ENCODE results near the gene CIB4. TPM values are rescaled to one million over a fixed set of nuclear protein-coding genes. Genes with fewer than 3 reads are reported as not detected.

The CIB4 gene
- total and polyA plus RNA-seq, 2 of the 4 experiments (the other 2 are of a cell fraction): not detected

DNA sequence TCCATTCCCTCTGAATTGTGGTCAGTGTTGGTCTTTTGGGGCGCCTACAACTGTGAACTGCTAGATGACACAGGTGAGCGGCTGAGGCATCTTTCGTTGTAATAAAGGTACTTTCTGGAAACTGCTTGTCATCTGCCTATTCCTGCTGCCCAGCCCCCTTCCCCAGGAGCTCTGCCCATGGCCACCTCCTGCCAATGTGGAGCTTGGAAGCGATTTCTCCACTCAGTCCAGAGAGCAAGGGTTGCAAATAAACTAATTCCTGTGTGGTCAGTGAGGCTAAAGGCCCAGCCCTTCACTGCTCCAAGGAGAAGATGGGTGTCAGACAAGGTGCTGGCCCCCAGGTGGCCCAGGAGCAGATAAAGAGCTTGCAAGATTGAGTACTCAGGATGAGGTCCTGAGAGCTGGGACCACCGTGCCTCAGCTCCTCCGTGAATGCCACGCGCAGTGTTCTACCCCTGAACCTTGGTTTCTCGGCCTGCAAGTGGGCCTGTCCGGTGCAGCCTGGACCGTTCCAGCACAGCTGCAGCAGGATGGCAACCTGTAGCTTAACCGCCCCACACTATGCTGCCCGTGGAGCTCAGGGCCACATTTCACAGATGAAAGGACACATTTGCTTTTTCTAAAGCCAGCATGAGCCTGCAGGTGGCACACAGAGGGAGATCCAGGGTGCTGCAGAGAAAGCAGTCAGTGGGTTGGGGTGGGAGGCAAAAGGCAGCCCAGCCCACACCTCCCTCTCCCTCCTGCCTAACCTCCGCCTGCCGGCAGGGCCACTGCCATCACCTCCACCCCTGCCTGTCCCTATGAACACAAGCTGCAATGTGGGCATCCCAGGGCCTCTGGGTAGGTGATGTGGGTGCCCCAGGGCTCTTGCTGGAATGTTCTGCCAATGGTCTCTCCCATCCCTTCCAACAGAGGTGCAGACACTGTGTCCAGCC is 84.6 kb downstream of the CIB4 start:
- no peak overlapping the region for H2BK120ac ChIP-seq (ENCODE audit: low read depth, low read length)
- H3K27ac ChIP-seq (ENCODE audit: insufficient read depth, low read length): no peak overlapping the region
- H4K91ac ChIP-seq (ENCODE audit: insufficient read depth, low read depth, low read length): no peak overlapping the region
- H4K8ac ChIP-seq (ENCODE audit: low read depth in 2 of 2, low read length in 2 of 2): no peak overlapping the region
- no peak overlapping the region for H3K18ac ChIP-seq (ENCODE audit: low read depth, low read length)
- no peak overlapping the region for H2AFZ ChIP-seq (replicated peaks; ENCODE audit: low read length, poor library complexity)
- DNase-seq (no peak), ATAC-seq (ENCODE audit: low read depth) (no peak)
- no peaks in the 10 kb centered on the region for H3K4me1 ChIP-seq (ENCODE audit: control insufficient read depth, insufficient read depth, low read length)
- no peak overlapping the region for H3K56ac ChIP-seq (ENCODE audit: extremely low read depth, insufficient read depth, low read length)
- no peaks in the 10 kb centered on the region for H3K79me1 ChIP-seq (ENCODE audit: low read depth in 1 of 2, low read length in 2 of 2)
- no peak overlapping the region for H3K23ac ChIP-seq (ENCODE audit: low read depth, low read length)
- H2BK5ac ChIP-seq (ENCODE audit: low read depth, low read length, poor library complexity, severe bottlenecking): no peak overlapping the region
- H3K27me3 ChIP-seq (ENCODE audit: control insufficient read depth, insufficient read depth, low read length): peaks cover 79% of the 10 kb centered on the region
- no peaks in the 10 kb centered on the region for H3K9me3 ChIP-seq (ENCODE audit: control insufficient read depth, insufficient read depth, low read length)
- no peak overlapping the region for H2AK5ac ChIP-seq (ENCODE audit: low read depth, low read length)
- TF ChIP-seq CHD1 (IDR thresholded peaks at IDR 0.05; ENCODE audit: low read depth, low read length): no peak
- TF ChIP-seq NFE2L2 (IDR thresholded peaks at IDR 0.05; ENCODE audit: low read depth, low read length): no peak
- TF ChIP-seq MXI1 (IDR thresholded peaks at IDR 0.05; ENCODE audit: borderline replicate concordance, low read depth, low read length): no peak
- TF ChIP-seq MAZ (IDR thresholded peaks at IDR 0.05; ENCODE audit: borderline replicate concordance, low read depth, low read length): no peak
- TF ChIP-seq, protein P1, sequence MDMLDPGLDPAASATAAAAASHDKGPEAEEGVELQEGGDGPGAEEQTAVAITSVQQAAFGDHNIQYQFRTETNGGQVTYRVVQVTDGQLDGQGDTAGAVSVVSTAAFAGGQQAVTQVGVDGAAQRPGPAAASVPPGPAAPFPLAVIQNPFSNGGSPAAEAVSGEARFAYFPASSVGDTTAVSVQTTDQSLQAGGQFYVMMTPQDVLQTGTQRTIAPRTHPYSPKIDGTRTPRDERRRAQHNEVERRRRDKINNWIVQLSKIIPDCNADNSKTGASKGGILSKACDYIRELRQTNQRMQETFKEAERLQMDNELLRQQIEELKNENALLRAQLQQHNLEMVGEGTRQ (IDR thresholded peaks at IDR 0.05; ENCODE audit: low read depth, low read length): no peak
- no peak for TF ChIP-seq RFX5 (IDR thresholded peaks at IDR 0.05; ENCODE audit: low read depth, low read length)
- no peak for TF ChIP-seq FOS (IDR thresholded peaks at IDR 0.05; ENCODE audit: low read depth, low read length)
- no peak for TF ChIP-seq SMC3 (IDR thresholded peaks at IDR 0.05; ENCODE audit: low read depth, low read length)
- TF ChIP-seq MAFK (IDR thresholded peaks at IDR 0.05; ENCODE audit: low read depth, low read length): no peak
- TF ChIP-seq POLR2A (IDR thresholded peaks at IDR 0.05; ENCODE audit: low read depth, low read length): no peak
- TF ChIP-seq CEBPB (IDR thresholded peaks at IDR 0.05; ENCODE audit: low read depth, low read length): no peak
- dilution Hi-C loops (cut with HindIII; ENCODE audit: low sequenced_read_pairs, unreplicated experiment) (no loop called here), in situ Hi-C loops (cut with MboI; ENCODE audit: low sequenced_read_pairs) (no loop called here), intact Hi-C loops (cut with micrococcal nuclease) (no loop called here)
- H3K4ac ChIP-seq (ENCODE audit: low read depth, low read length): no peak overlapping the region
- no peaks in the 10 kb centered on the region for H4K20me1 ChIP-seq (ENCODE audit: insufficient read depth, low read length)
- H3K9me1 ChIP-seq (ENCODE audit: insufficient read depth, low read length): no peaks in the 10 kb centered on the region
- no peaks in the 10 kb centered on the region for H3K36me3 ChIP-seq (ENCODE audit: control insufficient read depth, insufficient read depth, low read length)
- H3K9ac ChIP-seq (ENCODE audit: low read depth, low read length): no peak overlapping the region
- H3K14ac ChIP-seq (replicated peaks; ENCODE audit: low read depth, low read length): no peak overlapping the region
- H4K5ac ChIP-seq (ENCODE audit: low read depth, low read length): no peak overlapping the region
- H2AK9ac ChIP-seq (replicated peaks; ENCODE audit: low read depth, low read length, poor library complexity): no peak overlapping the region
- no peak overlapping the region for H2BK20ac ChIP-seq (ENCODE audit: low read depth, low read length)
- no peak overlapping the region for H2BK15ac ChIP-seq (ENCODE audit: low read depth, low read length)
- ChIA-PET CTCF (no interaction called here), POLR2A (ENCODE audit: unreplicated experiment) (no interaction called here)
- H3K4me2 ChIP-seq (ENCODE audit: low read depth, low read length): no peak overlapping the region
- H3K4me3 ChIP-seq (ENCODE audit: insufficient read depth, low read depth, low read length): no peak overlapping the region
- BruUV-seq (replicated peaks): no TSS peak
- 79% methylated on average over 7 of the region's 15 CpGs; no CpG with 5 or more reads in 1 of the 2 experiments for WGBS, 2 experiments (ENCODE audit: extremely low coverage in 2 of 2, insufficient read length in 1 of 2)

Data from IMR-90 (cell line).